HepG2 (cell line): ENCODE measurements around the gene ERLEC1. TPM values are rescaled to one million over a fixed set of nuclear protein-coding genes. Genes with fewer than 3 reads are reported as not detected.

ENCODE experiments used
- AHDC1 ChIP-seq: sonication (generic); formaldehyde crosslinking; IDR thresholded peaks from 2 replicates; pipeline ENCODE4 v1.5.1; 2020; ENCODE audit warnings: mild to moderate bottlenecking, missing genetic modification reagents, borderline replicate concordance
- CC2D1A ChIP-seq: sonication (generic); formaldehyde crosslinking; IDR thresholded peaks from 2 replicates; pipeline ENCODE4 v1.8.1; 2023; ENCODE audit warnings: mild to moderate bottlenecking, missing genetic modification reagents
- DMAP1 ChIP-seq: IDR thresholded peaks from 2 replicates; pipeline ENCODE4 v1.6.1; 2016
- HIVEP1 ChIP-seq: sonication (generic); formaldehyde crosslinking; IDR thresholded peaks from 2 replicates; pipeline ENCODE4 v1.4.0; 2020; ENCODE audit warnings: mild to moderate bottlenecking, missing genetic modification reagents
- KAT2B ChIP-seq: fragments of 150-350 bp; IDR thresholded peaks from 2 replicates; pipeline ENCODE4 v1.6.1; 2014; ENCODE audit warnings: low read depth, low read length, borderline replicate concordance
- NR2F6 ChIP-seq, 2 experiments: IDR thresholded peaks; 2 replicates each; pipeline ENCODE4 v1.6.1; 2016; ENCODE audit warnings: antibody characterized with exemption in 1 of 2, mild to moderate bottlenecking in 1 of 2
- PATZ1 ChIP-seq: sonication (generic); formaldehyde crosslinking; IDR thresholded peaks from 2 replicates; pipeline ENCODE4 v1.4.0; 2020; ENCODE audit warnings: missing genetic modification reagents
- POGK ChIP-seq: sonication (generic); formaldehyde crosslinking; conservative IDR thresholded peaks from 2 replicates; pipeline ENCODE4 v1.8.0; 2022; ENCODE audit warnings: mild to moderate bottlenecking, moderate library complexity, missing genetic modification reagents
- SAFB2 ChIP-seq: sonication (generic); formaldehyde crosslinking; IDR thresholded peaks from 2 replicates; pipeline ENCODE4 v1.5.1; 2020; ENCODE audit warnings: missing genetic modification reagents, low read depth, mild to moderate bottlenecking, borderline replicate concordance
- TSC22D2 ChIP-seq: sonication (generic); formaldehyde crosslinking; IDR thresholded peaks from 2 replicates; pipeline ENCODE4 v1.5.1; 2020; ENCODE audit warnings: missing genetic modification reagents, mild to moderate bottlenecking, borderline replicate concordance
- ZNF205 ChIP-seq: IDR thresholded peaks from 2 replicates; pipeline ENCODE4 v1.6.1; 2018; ENCODE audit warnings: missing biosample characterization, missing genetic modification reagents
- ZNF207 ChIP-seq: fragments of 450-650 bp; IDR thresholded peaks from 2 replicates; pipeline ENCODE4 v1.6.1; 2016; ENCODE audit warnings: antibody characterized with exemption, borderline replicate concordance
- ZNF747 ChIP-seq: sonication (generic); formaldehyde crosslinking; IDR thresholded peaks from 2 replicates; pipeline ENCODE4 v1.8.1; 2023; ENCODE audit warnings: missing genetic modification reagents, mild to moderate bottlenecking, borderline replicate concordance
- polyA plus RNA-seq, 8 experiments: library from polyadenylated mRNA; depleted of rRNA in 3 of 8; stranded (reverse) in 7 of 8; unstranded in 1 of 8; fragments of >200 nt; fragmentation: Illumina TruSeq in 4 of 8; extraction: Trizol in 4 of 8; gene quantifications; 2 replicates each; pipeline versions ENCODE4 v1.2.1 to v1.2.3, GENCODE V29; 2011 to 2016; ENCODE audit warnings: low read depth in 4 of 8, missing spikeins in 1 of 8, mixed read lengths in 1 of 8; ENCODE audit not compliant: insufficient read depth in 1 of 8
- total RNA-seq, 5 experiments: library from RNA; depleted of rRNA; stranded (reverse); fragments of >200 nt; fragmentation: Illumina TruSeq; extraction: Trizol; gene quantifications; 2 replicates each; pipeline ENCODE4 v1.2.3, GENCODE V29; 2016; ENCODE audit warnings: low read depth in 1 of 5
- TF ChIP-seq, protein P1 (sequence below): sonication (generic); formaldehyde crosslinking; IDR thresholded peaks from 2 replicates; pipeline ENCODE4 v1.4.0; 2020; ENCODE audit warnings: missing genetic modification reagents
- TF ChIP-seq, protein P2 (sequence below): IDR thresholded peaks from 2 replicates; pipeline ENCODE4 v1.6.1; 2012; ENCODE audit warnings: inconsistent platforms
- TF ChIP-seq, protein P3 (sequence below): sonication (generic); formaldehyde crosslinking; IDR thresholded peaks from 2 replicates; pipeline ENCODE4 v1.5.0; 2020; ENCODE audit warnings: mild to moderate bottlenecking, missing genetic modification reagents

The ERLEC1 gene
- total and polyA plus RNA-seq, 2 of the 13 experiments (the other 11 are each of a cell fraction or from before 2014, with no cell fraction given), result 87.3 to 88.4 TPM

GRCh38 chr2:53826587-53827397, 39.9 kb downstream of the ERLEC1 start (continued):
- no peak for TF ChIP-seq HIVEP1 (CRISPR knock-in tag)
- TF ChIP-seq KAT2B, result no peak
- peak; percentile 72; the same call in 1 of the 2 replicates for TF ChIP-seq SAFB2 (CRISPR knock-in tag)
- peak; percentile 95 for TF ChIP-seq TSC22D2 (CRISPR knock-in tag)
- TF ChIP-seq POGK (CRISPR knock-in tag), result no peak
- TF ChIP-seq, protein P1, sequence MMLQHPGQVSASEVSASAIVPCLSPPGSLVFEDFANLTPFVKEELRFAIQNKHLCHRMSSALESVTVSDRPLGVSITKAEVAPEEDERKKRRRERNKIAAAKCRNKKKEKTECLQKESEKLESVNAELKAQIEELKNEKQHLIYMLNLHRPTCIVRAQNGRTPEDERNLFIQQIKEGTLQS (CRISPR knock-in tag), result peak; percentile 73
- TF ChIP-seq, protein P2, sequence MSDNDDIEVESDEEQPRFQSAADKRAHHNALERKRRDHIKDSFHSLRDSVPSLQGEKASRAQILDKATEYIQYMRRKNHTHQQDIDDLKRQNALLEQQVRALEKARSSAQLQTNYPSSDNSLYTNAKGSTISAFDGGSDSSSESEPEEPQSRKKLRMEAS, result no peak; the same call in 1 of the 2 replicates
- peak; percentile 98 for TF ChIP-seq AHDC1 (CRISPR knock-in tag)
- TF ChIP-seq ZNF747 (CRISPR knock-in tag), result peak; percentile 56; the same call in 1 of the 2 replicates
- TF ChIP-seq ZNF207, result no peak
- TF ChIP-seq, protein P3, sequence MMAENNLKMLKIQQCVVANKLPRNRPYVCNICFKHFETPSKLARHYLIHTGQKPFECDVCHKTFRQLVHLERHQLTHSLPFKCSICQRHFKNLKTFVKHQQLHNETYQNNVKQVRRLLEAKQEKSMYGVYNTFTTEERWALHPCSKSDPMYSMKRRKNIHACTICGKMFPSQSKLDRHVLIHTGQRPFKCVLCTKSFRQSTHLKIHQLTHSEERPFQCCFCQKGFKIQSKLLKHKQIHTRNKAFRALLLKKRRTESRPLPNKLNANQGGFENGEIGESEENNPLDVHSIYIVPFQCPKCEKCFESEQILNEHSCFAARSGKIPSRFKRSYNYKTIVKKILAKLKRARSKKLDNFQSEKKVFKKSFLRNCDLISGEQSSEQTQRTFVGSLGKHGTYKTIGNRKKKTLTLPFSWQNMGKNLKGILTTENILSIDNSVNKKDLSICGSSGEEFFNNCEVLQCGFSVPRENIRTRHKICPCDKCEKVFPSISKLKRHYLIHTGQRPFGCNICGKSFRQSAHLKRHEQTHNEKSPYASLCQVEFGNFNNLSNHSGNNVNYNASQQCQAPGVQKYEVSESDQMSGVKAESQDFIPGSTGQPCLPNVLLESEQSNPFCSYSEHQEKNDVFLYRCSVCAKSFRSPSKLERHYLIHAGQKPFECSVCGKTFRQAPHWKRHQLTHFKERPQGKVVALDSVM (CRISPR knock-in tag), result no peak
- TF ChIP-seq ZNF205, result peak; percentile 90
- TF ChIP-seq NR2F6 (IDR thresholded peaks at IDR 0.05), result peak; percentile 96
- peak; percentile 96 for TF ChIP-seq NR2F6 (CRISPR knock-in tag; IDR thresholded peaks at IDR 0.05)
- TF ChIP-seq CC2D1A (CRISPR knock-in tag), result no peak
- TF ChIP-seq DMAP1, result peak; percentile 90
- peak; percentile 82 for TF ChIP-seq PATZ1 (CRISPR knock-in tag)
